Large intestine (tissue), 3 donors: ENCODE data around the gene TMEM51. TPM values are rescaled to one million over a fixed set of nuclear protein-coding genes. Genes with fewer than 3 reads are reported as not detected.
"Not testable (repeated sequence)": the region's sequence is repeated elsewhere in the genome, so short reads cannot be mapped to it uniquely, and the experiment has no call there.

ENCODE experiments used
- DNase-seq, 2 donors: peaks; one replicate each; pipeline versions ENCODE4 v3.0.0 to v3.0.0-alpha.2; 2013
- H3K27ac ChIP-seq: one replicate; pipeline ENCODE4 v1.5.1; 2013; ENCODE audit warnings: low read length
- H3K27me3 ChIP-seq: 2 replicates; pipeline ENCODE4 v1.6.1; 2013; ENCODE audit warnings: low read length; ENCODE audit not compliant: control insufficient read depth, insufficient read depth
- H3K36me3 ChIP-seq: 2 replicates; pipeline ENCODE4 v1.6.1; 2013; ENCODE audit warnings: low read length; ENCODE audit not compliant: control insufficient read depth, insufficient read depth
- H3K4me1 ChIP-seq: one replicate; pipeline ENCODE4 v1.6.1; 2013; ENCODE audit warnings: low read length; ENCODE audit not compliant: control insufficient read depth, insufficient read depth
- H3K4me3 ChIP-seq: one replicate; pipeline ENCODE4 v1.5.1; 2013; ENCODE audit warnings: low read length
- H3K9me3 ChIP-seq: one replicate; pipeline ENCODE4 v1.6.1; 2013; ENCODE audit warnings: mild to moderate bottlenecking, low read depth, low read length, moderate library complexity; ENCODE audit not compliant: control insufficient read depth
- WGBS: methylation state at CpG from one replicate; pipeline ENCODE4 v1.1.5; 2013; ENCODE audit warnings: low lambda C conversion rate; ENCODE audit not compliant: insufficient coverage; 5-methylcytosine and 5-hydroxymethylcytosine counted together
- polyA plus RNA-seq: library from polyadenylated mRNA; unstranded; fragments of 120-200 nt; gene quantifications from one replicate; pipeline ENCODE4 v1.2.1, GENCODE V29; 2013

Gene TMEM51
- polyA plus RNA-seq, 1 donor, result 35.7 TPM

DNA sequence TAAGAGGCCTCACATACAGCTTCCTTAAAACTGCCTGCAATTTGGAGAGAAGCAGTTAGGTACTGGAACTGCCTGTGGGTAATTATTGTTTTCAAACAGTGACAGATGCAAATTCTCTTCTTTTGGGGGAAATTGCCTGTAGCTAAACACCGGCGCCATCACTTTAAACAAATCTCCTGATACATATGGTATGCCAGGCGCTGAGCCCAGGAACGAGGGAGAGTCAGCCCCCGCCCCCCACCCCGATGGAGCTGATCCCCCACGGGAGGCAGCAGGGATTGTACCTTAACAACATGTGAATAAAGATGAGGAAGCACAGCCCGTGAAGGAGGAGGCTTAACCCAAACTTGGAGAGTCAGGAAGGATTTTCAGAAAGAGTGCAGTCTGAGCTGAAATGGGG, 7.1 kb downstream of the TMEM51 start:
- H3K27me3 ChIP-seq, result no peaks in the 10 kb centered on the region
- H3K36me3 ChIP-seq, result peaks cover 7% of the 10 kb centered on the region
- no peak for DNase-seq
- no peak overlapping the region for H3K27ac ChIP-seq
- WGBS, result no CpG with 5 or more reads among the region's 8 CpGs
- no peaks in the 10 kb centered on the region for H3K9me3 ChIP-seq
- H3K4me3 ChIP-seq, result no peak overlapping the region
- peaks cover 35% of the 10 kb centered on the region for H3K4me1 ChIP-seq

- Histone ChIP-seq H3K4me3 (no peak overlapping the region), H3K27ac (no peak overlapping the region), H3K27me3 (no peaks in the 10 kb centered on the region), H3K36me3 (no peaks in the 10 kb centered on the region), H3K4me1 (peaks cover 7% of the 10 kb centered on the region), H3K9me3 (no peaks in the 10 kb centered on the region)
- no CpG with 5 or more reads among the region's 3 CpGs for WGBS
- no peak for DNase-seq
These were observed 13.8 kb downstream of the TMEM51 start for GRCh38 chr1:15167386-15167785.

GRCh38 chr1:15168479-15168878, 14.9 kb downstream of the TMEM51 start:
- Histone ChIP-seq H3K27ac (no peak overlapping the region), H3K27me3 (no peaks in the 10 kb centered on the region), H3K36me3 (no peaks in the 10 kb centered on the region), H3K4me1 (peaks cover 17% of the 10 kb centered on the region), H3K9me3 (no peaks in the 10 kb centered on the region), H3K4me3 (no peak overlapping the region)
- no CpG with 5 or more reads among the region's 5 CpGs for WGBS
- no peak for DNase-seq

DNA sequence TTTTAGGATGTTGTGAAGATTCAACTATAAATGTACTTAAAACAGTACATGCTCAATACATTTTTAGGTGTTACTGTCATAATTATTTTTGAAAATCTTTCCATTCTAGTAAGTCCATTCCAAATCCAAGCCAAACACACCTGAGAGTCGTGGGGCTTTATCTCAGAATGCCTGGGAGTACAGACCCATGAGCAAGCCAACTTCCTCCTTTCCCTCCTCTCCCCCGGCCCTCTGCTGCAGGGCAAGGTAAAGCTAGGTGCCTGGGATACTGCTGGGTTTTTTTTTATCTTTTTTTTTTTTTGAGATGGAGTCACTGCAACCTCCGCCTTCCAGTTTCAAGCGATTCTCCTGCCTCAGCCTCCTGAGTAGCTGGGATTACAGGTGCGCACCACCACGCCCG, 16.5 kb downstream of the TMEM51 start:
- H3K36me3 ChIP-seq, result no peaks in the 10 kb centered on the region
- WGBS, result 100% methylated on average over 1 of the region's 7 CpGs
- peaks cover 28% of the 10 kb centered on the region for H3K4me1 ChIP-seq
- no peak for DNase-seq
- H3K9me3 ChIP-seq, result no peaks in the 10 kb centered on the region
- no peaks in the 10 kb centered on the region for H3K27me3 ChIP-seq
- no peak overlapping the region for H3K4me3 ChIP-seq
- no peak overlapping the region for H3K27ac ChIP-seq

DNA sequence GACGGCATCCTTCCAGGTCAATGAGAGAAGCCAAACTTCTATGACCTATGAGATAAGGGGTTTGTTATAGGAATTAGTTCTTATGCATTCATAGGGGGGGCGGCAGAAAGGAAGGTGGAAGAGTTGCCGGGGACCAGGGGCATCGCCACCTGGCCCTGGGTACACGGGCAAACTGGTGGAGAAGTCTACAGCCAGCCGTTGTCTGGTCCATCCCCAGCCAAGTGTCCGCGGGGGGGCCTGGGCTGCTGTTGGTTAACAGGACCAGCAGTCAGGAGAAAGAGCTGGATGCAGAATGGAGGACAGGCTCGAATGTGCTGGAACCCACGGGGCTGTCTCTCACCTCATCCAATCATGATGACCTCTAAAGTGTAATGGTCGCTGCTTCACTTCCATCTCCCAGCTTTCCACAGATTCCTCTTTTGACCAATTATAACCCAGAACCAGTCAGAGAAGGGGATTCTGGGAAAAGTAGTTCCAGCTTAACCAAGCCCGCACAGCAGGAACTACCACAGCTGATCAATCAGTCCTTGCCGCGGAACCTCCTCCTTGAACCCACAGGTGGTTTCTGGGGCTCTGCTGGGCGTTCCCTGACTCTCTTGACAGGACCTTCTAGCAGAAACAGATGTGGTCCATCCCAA, 17.8 kb downstream of the TMEM51 start:
- Histone ChIP-seq H3K4me3 (no peak overlapping the region), H3K27me3 (no peaks in the 10 kb centered on the region), H3K27ac (no peak overlapping the region), H3K36me3 (peaks cover 2% of the 10 kb centered on the region), H3K9me3 (no peaks in the 10 kb centered on the region), H3K4me1 (peaks cover 28% of the 10 kb centered on the region)
- no peak for DNase-seq
- WGBS, result no CpG with 5 or more reads among the region's 15 CpGs

DNA sequence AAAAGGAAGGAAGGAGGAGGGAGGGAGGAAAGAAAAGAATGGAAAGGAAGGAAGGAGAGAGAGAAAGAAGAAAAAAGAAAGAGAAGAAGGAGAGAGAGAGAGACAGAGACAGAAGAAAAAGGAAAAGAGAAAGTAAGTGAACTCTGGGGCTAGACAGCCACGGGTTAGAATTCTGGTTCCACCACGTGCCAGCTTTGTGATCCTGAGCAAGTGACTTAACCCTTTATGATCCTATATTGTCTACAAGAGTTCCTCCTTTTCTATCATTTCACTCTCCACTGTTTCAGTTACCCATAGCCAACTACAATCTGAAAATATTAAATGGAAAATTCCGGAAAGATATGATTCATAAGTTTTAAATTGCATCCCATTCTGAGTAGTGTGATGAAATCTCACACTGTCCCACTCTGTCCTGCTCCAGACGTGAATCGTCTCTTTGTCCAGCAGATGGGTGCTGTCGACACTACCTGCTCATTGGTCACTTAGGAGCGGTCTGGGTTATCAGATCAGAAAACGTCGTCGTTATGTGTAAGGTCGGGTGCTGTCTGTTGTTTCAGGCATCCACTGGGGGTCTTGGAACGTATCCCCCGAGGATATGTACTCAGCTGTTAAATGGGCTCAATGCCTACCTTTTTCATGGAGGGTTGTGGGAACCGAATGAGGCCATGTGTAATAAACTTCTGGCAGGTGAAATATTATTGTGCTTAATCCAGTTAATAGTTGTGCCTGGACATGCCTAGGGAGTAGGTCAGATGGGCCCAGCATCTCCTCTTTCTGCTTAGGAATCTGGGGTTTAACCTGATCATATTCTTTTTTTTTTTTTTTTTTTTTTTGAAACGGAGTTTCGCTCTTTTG, 19.1 kb downstream of the TMEM51 start:
- no peaks in the 10 kb centered on the region for H3K9me3 ChIP-seq
- peaks cover 2% of the 10 kb centered on the region for H3K36me3 ChIP-seq
- DNase-seq, result peak in 1 of 2 donors; percentile 66
- WGBS, result 30% methylated on average over 2 of the region's 16 CpGs
- no peak overlapping the region for H3K4me3 ChIP-seq
- no peaks in the 10 kb centered on the region for H3K27me3 ChIP-seq
- peaks cover 31% of the 10 kb centered on the region for H3K4me1 ChIP-seq
- H3K27ac ChIP-seq, result peak overlapping the region; percentile 2

- Histone ChIP-seq H3K27me3 (no peaks in the 10 kb centered on the region), H3K27ac (peak overlapping the region; percentile 40), H3K9me3 (no peaks in the 10 kb centered on the region), H3K4me1 (peaks cover 35% of the 10 kb centered on the region), H3K36me3 (peaks cover 2% of the 10 kb centered on the region), H3K4me3 (no peak overlapping the region)
- DNase-seq, result peak in 1 of 2 donors; percentile 85
- WGBS, result 48% methylated on average over 3 of the region's 11 CpGs
These were observed 20.5 kb downstream of the TMEM51 start for GRCh38 chr1:15173863-15174614.

GRCh38 chr1:15174615-15174983, 21.1 kb downstream of the TMEM51 start:
- no peaks in the 10 kb centered on the region for H3K9me3 ChIP-seq
- peaks cover 2% of the 10 kb centered on the region for H3K36me3 ChIP-seq
- H3K27ac ChIP-seq, result peak overlapping the region; percentile 40
- DNase-seq, result no peak
- 80% methylated on average over 1 of the region's 3 CpGs for WGBS
- no peaks in the 10 kb centered on the region for H3K27me3 ChIP-seq
- peaks cover 38% of the 10 kb centered on the region for H3K4me1 ChIP-seq
- no peak overlapping the region for H3K4me3 ChIP-seq

- H3K27me3 ChIP-seq, H3K36me3 ChIP-seq, H3K27ac ChIP-seq, H3K9me3 ChIP-seq, DNase-seq, H3K4me3 ChIP-seq: not testable (repeated sequence)
- WGBS, result no CpG with 5 or more reads among the region's 6 CpGs
- H3K4me1 ChIP-seq, result peaks cover 46% of the 10 kb centered on the region
These were observed 22.0 kb downstream of the TMEM51 start for GRCh38 chr1:15175324-15176094.

- Histone ChIP-seq H3K4me3 (no peak overlapping the region), H3K9me3 (no peaks in the 10 kb centered on the region), H3K27ac (no peak overlapping the region), H3K27me3 (no peaks in the 10 kb centered on the region), H3K4me1 (peaks cover 52% of the 10 kb centered on the region), H3K36me3 (peaks cover 2% of the 10 kb centered on the region)
- DNase-seq, result no peak
- no CpG with 5 or more reads among the region's 7 CpGs for WGBS
These were observed 22.6 kb downstream of the TMEM51 start for GRCh38 chr1:15176120-15176519.
